Kidney (tissue), 14 donors: Measurements from ENCODE around the gene HEXIM2. TPM values are rescaled to one million over a fixed set of nuclear protein-coding genes. Genes with fewer than 3 reads are reported as not detected.
A peak's percentile ranks its signal among the peaks of the same experiment; 100 is the strongest.
"Not testable (repeated sequence)": the region's sequence is repeated elsewhere in the genome, so short reads cannot be mapped to it uniquely, and the experiment has no call there.

ENCODE experiments used
- DNase-seq, 5 donors: peaks; one replicate each; pipeline ENCODE4 v3.0.0-alpha.2; 2013 to 2020
- FAIRE-seq: peaks from 2 replicates; lab custom pipeline; 2012; peaks lifted over from hg19 to GRCh38; lab: Jason Lieb, UNC
- H3K27ac ChIP-seq, 2 donors: one replicate each; pipeline ENCODE4 v1.7.0; 2013; ENCODE audit warnings: low read depth in 2 of 2, low read length in 2 of 2, inconsistent platforms in 1 of 2
- H3K27me3 ChIP-seq: one replicate; pipeline ENCODE4 v1.7.1; 2013; ENCODE audit warnings: low read length, inconsistent platforms; ENCODE audit not compliant: control insufficient read depth, insufficient read depth
- H3K36me3 ChIP-seq, 3 donors: one replicate each; pipeline versions ENCODE4 v1.7.0 to v1.7.1; 2013; ENCODE audit warnings: low read length in 3 of 3, control low read depth in 1 of 3, inconsistent platforms in 1 of 3; ENCODE audit not compliant: insufficient read depth in 3 of 3, control insufficient read depth in 2 of 3
- H3K4me1 ChIP-seq, 3 donors: one replicate each; pipeline versions ENCODE4 v1.7.0 to v1.7.1; 2013; ENCODE audit warnings: low read length in 3 of 3, inconsistent platforms in 1 of 3, low read depth in 1 of 3; ENCODE audit not compliant: control insufficient read depth in 2 of 3, insufficient read depth in 2 of 3
- H3K4me3 ChIP-seq, 3 donors: one replicate each; pipeline versions ENCODE4 v1.7.0 to v1.8.1; 2013; ENCODE audit warnings: low read length in 3 of 3, control low read depth in 1 of 3, inconsistent platforms in 1 of 3
- H3K9ac ChIP-seq, 3 donors: one replicate each; pipeline versions ENCODE4 v1.7.0 to v1.7.1; 2013; ENCODE audit warnings: low read length in 3 of 3, control low read depth in 1 of 3, inconsistent platforms in 1 of 3
- H3K9me3 ChIP-seq, 3 donors: one replicate each; pipeline versions ENCODE4 v1.7.0 to v1.7.1; 2013; ENCODE audit warnings: low read length in 3 of 3, control low read depth in 1 of 3, inconsistent platforms in 1 of 3; ENCODE audit not compliant: control insufficient read depth in 2 of 3, insufficient read depth in 1 of 3
- CTCF ChIP-seq: IDR thresholded peaks from 3 replicates; pipeline ENCODE4 v1.5.1; 2012; ENCODE audit warnings: mild to moderate bottlenecking, moderate library complexity, borderline replicate concordance; ENCODE audit not compliant: insufficient read depth; ENCODE audit errors: extremely low read depth
- intact Hi-C: fragments of 100-400 bp; cut with DNase I; formaldehyde crosslinking; loops from one replicate; pipeline ENCODE4 v1.11.1; 2022
- microRNA-seq: library from miRNA; unstranded; fragments of <30 nt; microRNA quantifications from one replicate; pipeline ENCODE4 v1.2.0, GENCODE V29; 2020
- polyA plus RNA-seq: library from polyadenylated mRNA; stranded (reverse); fragments of 350-450 nt; fragmentation: Illumina TruSeq; extraction: RNeasy Lipid Tissue Mini Kit (QIAGEN cat#74804); gene quantifications from one replicate; pipeline ENCODE4 v1.2.3, GENCODE V29; 2014; ENCODE audit warnings: low read depth, low replicate concordance; ENCODE audit not compliant: insufficient read depth
- total RNA-seq: library from RNA; stranded (reverse); fragmentation: NEBNext Ultra II Directional; extraction: Animal tissue kit (Norgen Biotek cat#: 25700); gene quantifications from one replicate; pipeline ENCODE4 v1.2.1, GENCODE V29; 2021
- donor health status: control.
- donor health status: control.
- donor health status: control.
- donor health status: control.
- donor health status: control.
- donor health status: DM: yes; HTN: yes; CAD: no.
- donor health status: Normal renal cell carcinoma (clear cell type).

HEXIM2 gene
- total and polyA plus RNA-seq, 2 donors from 2014 or later: 6.2 to 29.1 TPM

GRCh38 chr17:45201457-45201856, 39.8 kb downstream of the HEXIM2 start:
- intact Hi-C loops: no loop called here
- no peaks in the 10 kb centered on the region for H3K4me1 ChIP-seq
- no peak for TF ChIP-seq CTCF
- no peaks in the 10 kb centered on the region for H3K27me3 ChIP-seq
- no peak for FAIRE-seq
- no peak overlapping the region for H3K9ac ChIP-seq
- DNase-seq: no peak
- H3K4me3 ChIP-seq: no peak overlapping the region
- no peak overlapping the region for H3K27ac ChIP-seq
- H3K36me3 ChIP-seq: no peaks in the 10 kb centered on the region
- H3K9me3 ChIP-seq: no peaks in the 10 kb centered on the region

DNA sequence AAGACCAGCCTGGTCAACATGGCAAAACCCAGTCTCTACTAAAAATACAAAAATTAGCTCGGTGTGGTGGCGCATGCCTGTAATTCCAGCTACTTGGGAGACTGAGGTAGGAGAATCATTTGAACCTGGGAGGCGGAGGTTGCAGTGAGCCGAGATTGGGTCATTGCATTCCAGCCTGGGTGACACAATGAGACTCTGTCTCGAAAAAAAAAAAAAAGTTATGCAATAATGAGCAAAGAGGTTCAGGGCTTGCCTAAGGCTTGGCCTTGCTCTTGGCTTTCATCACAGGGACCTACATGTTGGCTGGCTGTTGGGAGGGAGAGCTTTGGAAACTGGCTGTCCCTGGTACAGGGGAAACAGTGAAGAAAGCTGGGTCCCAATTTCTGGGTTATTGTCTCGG, 40.2 kb downstream of the HEXIM2 start:
- H3K9ac ChIP-seq, H3K27me3 ChIP-seq, H3K4me1 ChIP-seq, H3K9me3 ChIP-seq, H3K27ac ChIP-seq, intact Hi-C loops, H3K4me3 ChIP-seq, FAIRE-seq, H3K36me3 ChIP-seq: not testable (repeated sequence)
- DNase-seq: peak in 1 of 5 donors; percentile 41

GRCh38 chr17:45218895-45219661, 57.4 kb downstream of the HEXIM2 start:
- FAIRE-seq: peak; percentile 53
- intact Hi-C loops: no loop called here

More at GRCh38 chr17:45218895-45219661, 57.4 kb downstream of the HEXIM2 start:
- H3K4me3 ChIP-seq: no peak overlapping the region
- TF ChIP-seq CTCF: peak; percentile 98
- no peaks in the 10 kb centered on the region for H3K36me3 ChIP-seq
- no peaks in the 10 kb centered on the region for H3K4me1 ChIP-seq
- no peaks in the 10 kb centered on the region for H3K9me3 ChIP-seq
- H3K27ac ChIP-seq: no peak overlapping the region
- peak overlapping the region in 1 of 3 donors; percentile 1 for H3K9ac ChIP-seq
- H3K27me3 ChIP-seq: no peaks in the 10 kb centered on the region
- DNase-seq: peak; percentile 89 to 92 (median 91)

Small RNA genes lying within 50 kb of the gene (microRNA-seq; reads per million reads assigned to microRNA genes)
- not detected for gene MIR6784

Other genes with a start within 250 kb of the HEXIM2 start
- gene GFAP, start 246.4 kb upstream of the HEXIM2 start, total RNA-seq: 1.4 TPM
- 2.3 TPM for gene GFAP, start 246.4 kb upstream of the HEXIM2 start, polyA plus RNA-seq
- 0.44 TPM for gene KIF18B, start 214.1 kb upstream of the HEXIM2 start, total RNA-seq
- not detected for gene KIF18B, start 214.1 kb upstream of the HEXIM2 start, polyA plus RNA-seq
- gene C1QL1, start 193.6 kb upstream of the HEXIM2 start, total RNA-seq: 0.76 TPM
- gene C1QL1, start 193.6 kb upstream of the HEXIM2 start, polyA plus RNA-seq: 25.4 TPM
- gene DCAKD, start 110.2 kb upstream of the HEXIM2 start, total RNA-seq: 34.9 TPM
- 27.5 TPM for gene DCAKD, start 110.2 kb upstream of the HEXIM2 start, polyA plus RNA-seq
- gene NMT1, start 100.6 kb upstream of the HEXIM2 start, total RNA-seq: 98.5 TPM
- 72.3 TPM for gene NMT1, start 100.6 kb upstream of the HEXIM2 start, polyA plus RNA-seq
- gene PLCD3, start 29.4 kb upstream of the HEXIM2 start, total RNA-seq: 111 TPM
- gene PLCD3, start 29.4 kb upstream of the HEXIM2 start, polyA plus RNA-seq: 14.8 TPM
- 19.2 TPM for gene ACBD4, start 26.2 kb upstream of the HEXIM2 start, total RNA-seq
- gene ACBD4, start 26.2 kb upstream of the HEXIM2 start, polyA plus RNA-seq: 46.3 TPM
- gene HEXIM1, start 13.4 kb upstream of the HEXIM2 start, total RNA-seq: 34.7 TPM
- gene HEXIM1, start 13.4 kb upstream of the HEXIM2 start, polyA plus RNA-seq: 25.0 TPM
- 32.9 TPM for gene FMNL1, start 60.0 kb downstream of the HEXIM2 start, total RNA-seq
- 2.3 TPM for gene FMNL1, start 60.0 kb downstream of the HEXIM2 start, polyA plus RNA-seq
- gene SPATA32, start 100.2 kb downstream of the HEXIM2 start, total RNA-seq: not detected
- gene SPATA32, start 100.2 kb downstream of the HEXIM2 start, polyA plus RNA-seq: not detected
- 24.5 TPM for gene MAP3K14, start 155.1 kb downstream of the HEXIM2 start, total RNA-seq
- gene MAP3K14, start 155.1 kb downstream of the HEXIM2 start, polyA plus RNA-seq: 7.6 TPM